Fibroblast of mammary gland (primary cell): ENCODE data around the gene PAGE2B.
"Not testable (repeated sequence)": the region's sequence is repeated elsewhere in the genome, so short reads cannot be mapped to it uniquely, and the experiment has no call there.

ENCODE experiments used
- DNase-seq: peaks from one replicate; pipeline ENCODE4 v3.0.0-alpha.2; 2010; ENCODE audit warnings: low read depth
- H3K4me3 ChIP-seq: 2 replicates; pipeline ENCODE4 v1.5.1; 2011; ENCODE audit warnings: low read depth, mild to moderate bottlenecking, low read length, moderate library complexity; ENCODE audit not compliant: control insufficient read depth
- TF ChIP-seq, protein P1 (sequence below): conservative IDR thresholded peaks from 2 replicates; pipeline ENCODE4 v1.5.1; 2011; ENCODE audit warnings: low read depth, low read length, inconsistent platforms; ENCODE audit not compliant: control insufficient read depth, insufficient read depth

Gene PAGE2B

DNA sequence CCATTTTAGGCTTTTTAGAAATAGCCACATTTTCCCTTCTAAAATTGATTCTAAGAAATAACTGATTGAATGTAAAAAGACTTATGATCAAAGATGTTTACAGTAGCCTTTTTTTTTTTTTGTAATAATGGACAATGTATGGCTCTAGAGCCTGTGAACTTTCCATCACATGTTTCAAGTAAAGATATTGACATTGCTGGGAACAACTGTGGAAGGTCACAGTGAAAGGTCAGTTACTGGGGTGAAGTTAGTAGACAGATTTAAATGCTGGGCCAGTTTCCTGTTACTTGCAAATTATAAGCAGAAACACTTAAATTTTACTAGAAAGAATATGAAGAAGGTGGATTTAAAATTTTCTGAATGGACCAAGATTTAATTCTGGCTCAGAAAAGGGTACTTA lies 32.4 kb downstream of the PAGE2B start:
- H3K4me3 ChIP-seq = no peak overlapping the region
- TF ChIP-seq, protein P1, sequence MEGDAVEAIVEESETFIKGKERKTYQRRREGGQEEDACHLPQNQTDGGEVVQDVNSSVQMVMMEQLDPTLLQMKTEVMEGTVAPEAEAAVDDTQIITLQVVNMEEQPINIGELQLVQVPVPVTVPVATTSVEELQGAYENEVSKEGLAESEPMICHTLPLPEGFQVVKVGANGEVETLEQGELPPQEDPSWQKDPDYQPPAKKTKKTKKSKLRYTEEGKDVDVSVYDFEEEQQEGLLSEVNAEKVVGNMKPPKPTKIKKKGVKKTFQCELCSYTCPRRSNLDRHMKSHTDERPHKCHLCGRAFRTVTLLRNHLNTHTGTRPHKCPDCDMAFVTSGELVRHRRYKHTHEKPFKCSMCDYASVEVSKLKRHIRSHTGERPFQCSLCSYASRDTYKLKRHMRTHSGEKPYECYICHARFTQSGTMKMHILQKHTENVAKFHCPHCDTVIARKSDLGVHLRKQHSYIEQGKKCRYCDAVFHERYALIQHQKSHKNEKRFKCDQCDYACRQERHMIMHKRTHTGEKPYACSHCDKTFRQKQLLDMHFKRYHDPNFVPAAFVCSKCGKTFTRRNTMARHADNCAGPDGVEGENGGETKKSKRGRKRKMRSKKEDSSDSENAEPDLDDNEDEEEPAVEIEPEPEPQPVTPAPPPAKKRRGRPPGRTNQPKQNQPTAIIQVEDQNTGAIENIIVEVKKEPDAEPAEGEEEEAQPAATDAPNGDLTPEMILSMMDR = no peak
- DNase-seq = no peak

DNA sequence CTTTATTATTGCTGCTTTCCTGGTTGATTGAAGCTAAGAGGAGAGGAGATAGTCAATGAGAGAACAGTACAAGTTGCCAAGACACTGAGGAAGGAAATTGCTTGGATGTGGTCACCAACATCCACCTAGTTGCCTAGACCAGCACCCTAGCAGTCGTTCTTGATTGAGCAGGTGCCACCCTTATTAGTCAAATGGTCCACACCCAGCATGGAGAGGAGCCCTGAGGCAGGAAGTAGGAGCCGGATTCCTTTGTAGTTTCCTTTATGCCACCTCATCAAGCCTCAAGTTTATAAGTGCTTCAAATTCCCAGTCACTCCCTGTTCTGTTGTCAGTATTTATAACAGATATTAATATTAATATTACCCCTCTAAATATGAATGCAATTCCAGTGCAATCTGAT lies 33.1 kb downstream of the PAGE2B start:
- TF ChIP-seq, protein P1 = no peak
- DNase-seq = no peak

GRCh38 chrX:55109306-55109705 lies 34.5 kb downstream of the PAGE2B start:
- TF ChIP-seq, protein P1 = no peak
- H3K4me3 ChIP-seq = no peak overlapping the region
- DNase-seq = no peak

More for the DNA sequence above, 33.1 kb downstream of the PAGE2B start:
- no peak overlapping the region for H3K4me3 ChIP-seq

GRCh38 chrX:55111578-55112254 lies 36.9 kb downstream of the PAGE2B start:
- H3K4me3 ChIP-seq = no peak overlapping the region

GRCh38 chrX:55116589-55116988 lies 41.8 kb downstream of the PAGE2B start:
- H3K4me3 ChIP-seq, DNase-seq: not testable (repeated sequence)

More at GRCh38 chrX:55111578-55112254, 36.9 kb downstream of the PAGE2B start:
- TF ChIP-seq, protein P1 = no peak
- DNase-seq = no peak

GRCh38 chrX:55118574-55118973 lies 43.7 kb downstream of the PAGE2B start:
- TF ChIP-seq, protein P1 = no peak
- no peak overlapping the region for H3K4me3 ChIP-seq
- no peak for DNase-seq

DNA sequence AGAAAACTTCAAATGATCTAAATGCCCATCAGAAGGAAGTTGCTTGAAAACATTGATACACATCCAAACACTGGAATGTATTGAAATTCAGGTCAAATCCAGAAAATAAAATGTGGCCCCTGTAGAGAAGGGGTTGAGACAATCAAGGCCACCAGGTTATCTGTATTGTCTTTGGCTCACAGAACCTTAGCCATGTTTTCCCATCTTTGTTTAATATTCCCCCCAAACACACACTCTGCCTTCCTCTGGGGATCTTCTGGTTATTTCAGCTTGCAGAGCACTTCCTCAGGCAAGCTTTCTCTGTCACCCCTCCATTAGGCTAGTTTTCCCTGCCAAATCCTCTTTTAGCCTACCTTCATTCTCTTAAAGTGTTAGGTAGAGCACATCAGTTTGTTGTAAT lies 44.4 kb downstream of the PAGE2B start:
- H3K4me3 ChIP-seq = no peak overlapping the region
- no peak for DNase-seq
- TF ChIP-seq, protein P1 = no peak
